ENCODE results near the gene R3HCC1L. TPM values are rescaled to one million over a fixed set of nuclear protein-coding genes. Genes with fewer than 3 reads are reported as not detected.
"Not testable (repeated sequence)": the region's sequence is repeated elsewhere in the genome, so short reads cannot be mapped to it uniquely, and the experiment has no call there.

The R3HCC1L gene
- total RNA-seq, 1 donor from 2014 or later, result 18.0 TPM

DNA sequence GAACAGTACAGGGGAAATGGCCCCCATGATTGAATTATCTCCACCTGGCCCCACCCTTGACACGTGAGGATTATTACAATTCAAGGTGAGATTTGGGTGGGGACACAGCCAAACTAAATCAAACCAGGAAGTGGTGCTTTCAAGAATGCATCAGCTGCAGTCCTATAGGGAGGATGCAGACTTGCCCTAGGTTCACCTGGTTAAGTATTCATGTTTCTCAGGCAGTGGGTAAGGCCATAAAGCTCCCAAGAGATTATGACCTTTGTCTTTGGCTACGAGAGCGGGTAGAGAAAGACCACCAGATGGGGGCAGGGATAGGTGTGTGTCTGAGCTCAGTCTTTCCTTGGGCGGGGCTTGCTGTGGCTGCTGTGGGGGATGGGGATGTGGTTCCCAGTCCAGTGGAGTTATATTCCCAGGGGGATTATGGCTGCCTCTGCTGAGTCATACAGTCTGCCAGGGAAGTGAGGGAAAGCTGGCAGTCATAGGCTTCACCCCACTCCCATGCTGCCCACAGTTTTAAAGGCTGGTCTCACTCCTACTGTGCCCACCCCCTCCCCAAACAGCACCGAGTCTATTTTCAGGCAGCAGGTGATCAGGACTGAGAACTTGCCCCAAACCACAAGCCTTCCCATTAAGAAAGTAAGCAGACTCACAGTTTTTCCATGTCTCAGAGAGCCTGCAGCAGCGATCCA lies 8.4 kb upstream of the R3HCC1L start:
- ATAC-seq, result no peak
- intact Hi-C loops (cut with DNase I), result no loop called here
- DNase-seq (ENCODE audit: low spot score), result no peak

DNA sequence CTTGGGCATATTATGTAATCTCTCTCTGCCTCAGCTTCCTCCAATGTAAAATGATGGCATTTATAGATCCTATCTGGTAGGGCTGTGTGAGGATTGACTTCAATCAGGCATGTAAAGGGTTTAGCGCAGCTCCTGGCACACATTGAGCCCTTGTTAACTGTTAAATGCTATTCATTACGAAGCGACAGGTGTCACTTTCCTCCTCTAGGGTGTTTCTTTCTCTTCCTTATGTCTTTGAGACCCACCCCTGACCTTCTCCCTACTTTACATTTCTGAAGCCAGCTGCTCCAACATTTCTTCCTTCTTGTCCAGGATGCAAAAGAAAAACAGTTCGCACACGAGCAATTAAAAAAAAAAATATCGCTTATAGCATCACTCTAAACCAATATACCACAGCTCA lies 5.7 kb upstream of the R3HCC1L start:
- ATAC-seq (no peak), DNase-seq (ENCODE audit: low spot score) (no peak)
- intact Hi-C loops (cut with DNase I), result no loop called here

DNA sequence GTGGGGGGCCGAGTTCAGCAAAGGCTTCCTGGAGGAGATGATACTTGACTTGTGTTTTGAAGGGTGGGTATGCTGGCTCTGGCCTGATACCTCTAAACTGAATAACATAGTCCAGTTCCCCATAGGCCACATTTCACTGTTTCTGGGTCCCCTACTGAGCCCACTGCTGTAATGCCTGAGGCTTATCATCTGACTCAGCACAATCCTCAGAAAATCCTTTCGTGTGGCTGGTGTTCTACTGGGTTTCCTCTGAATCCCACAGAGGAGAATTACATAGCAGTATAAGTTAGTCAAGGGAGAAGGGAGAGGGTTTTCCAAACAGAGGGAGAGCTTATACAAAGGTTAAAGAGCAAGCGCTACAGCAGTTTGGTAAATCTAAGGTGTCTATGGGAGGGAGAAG lies 2.8 kb upstream of the R3HCC1L start:
- ATAC-seq (no peak), DNase-seq (ENCODE audit: low spot score) (no peak)
- intact Hi-C loops (cut with DNase I), result no loop called here

DNA sequence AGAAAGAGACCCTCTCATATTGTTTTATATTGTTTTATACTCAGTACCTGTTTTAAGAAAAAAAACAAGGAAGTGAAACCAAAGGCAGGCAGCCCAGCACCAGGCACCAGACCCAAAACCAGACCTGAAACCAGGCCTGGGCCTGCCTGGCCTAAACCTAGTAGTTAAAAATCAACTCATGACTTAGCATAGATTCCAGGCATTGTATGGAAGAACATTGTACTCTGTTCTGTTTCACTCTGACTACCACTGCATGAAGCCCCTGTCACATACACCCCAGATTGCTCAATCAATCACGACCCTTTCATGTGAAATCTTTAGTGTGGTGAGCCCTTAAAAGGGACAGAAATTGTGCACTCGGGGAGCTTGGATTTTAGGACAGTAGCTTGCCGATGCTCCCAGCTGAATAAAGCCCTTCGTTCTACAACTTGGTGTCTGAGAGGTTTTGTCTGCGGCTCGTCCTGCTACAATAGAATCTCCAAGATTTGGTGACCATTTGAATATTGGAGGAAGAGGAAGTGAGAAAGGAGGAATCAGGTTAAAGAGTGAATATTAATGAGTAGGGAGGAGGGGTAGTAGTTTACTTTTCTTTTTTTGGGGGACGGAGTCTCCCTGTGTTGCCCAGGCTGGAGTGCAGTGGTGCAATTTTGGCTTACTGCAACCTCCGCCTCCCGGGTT lies 1.2 kb upstream of the R3HCC1L start:
- DNase-seq (ENCODE audit: low spot score); intact Hi-C loops (cut with DNase I): not testable (repeated sequence)

DNA sequence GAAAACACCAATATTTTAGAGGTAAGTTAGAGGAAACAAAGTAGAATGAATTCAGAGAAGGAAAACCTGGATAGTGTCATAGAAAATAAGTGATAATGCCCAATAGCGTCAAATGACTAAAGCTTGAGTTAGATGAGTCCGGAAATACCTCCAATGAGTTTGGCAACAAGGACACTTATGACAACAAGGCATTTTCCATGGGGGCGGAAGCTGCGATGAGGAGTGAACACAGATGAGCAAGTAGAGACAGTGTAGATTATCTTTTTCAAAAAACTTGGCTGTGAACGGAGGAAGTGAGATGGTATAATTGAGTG lies 383 bp upstream of the R3HCC1L start:
- intact Hi-C loops (cut with DNase I), result no loop called here
- DNase-seq (ENCODE audit: low spot score) (no peak), ATAC-seq (no peak)

More for the DNA sequence above, 1.2 kb upstream of the R3HCC1L start:
- ATAC-seq, result not testable (repeated sequence)

DNA sequence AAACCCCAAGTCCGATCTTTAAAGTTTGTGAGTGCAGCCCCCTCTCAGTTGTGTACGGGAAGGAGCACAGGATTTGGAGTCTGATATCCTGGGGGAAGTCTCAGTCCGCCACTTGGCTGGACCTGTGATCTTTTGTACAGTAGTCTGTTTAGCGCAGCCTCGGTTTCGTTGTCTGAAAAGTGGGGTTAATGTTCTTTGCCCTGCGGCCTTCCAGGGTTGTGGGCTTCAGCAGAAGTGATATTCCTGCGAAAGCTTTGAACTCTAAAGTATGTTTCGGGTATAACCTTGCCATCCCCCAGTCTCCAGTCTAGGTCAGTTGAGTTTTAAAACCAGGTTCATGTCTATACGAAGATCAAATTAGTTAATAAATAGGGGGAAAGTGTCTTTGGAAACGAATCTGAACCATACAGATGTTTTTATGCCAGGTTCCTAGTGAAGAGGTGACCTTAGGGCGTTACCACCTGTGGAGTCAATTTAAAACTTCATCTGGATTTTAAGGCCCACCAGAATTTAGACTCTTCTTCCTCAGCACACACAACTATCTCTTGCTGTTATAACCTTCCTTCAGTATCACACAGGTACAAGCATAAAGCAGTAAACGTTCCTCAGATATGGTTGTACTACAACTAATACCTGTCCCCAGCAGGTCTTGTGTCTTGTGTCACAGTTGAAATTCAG lies 904 bp downstream of the R3HCC1L start:
- ATAC-seq (no peak), DNase-seq (ENCODE audit: low spot score) (no peak)
- intact Hi-C loops (cut with DNase I), result no loop called here

DNA sequence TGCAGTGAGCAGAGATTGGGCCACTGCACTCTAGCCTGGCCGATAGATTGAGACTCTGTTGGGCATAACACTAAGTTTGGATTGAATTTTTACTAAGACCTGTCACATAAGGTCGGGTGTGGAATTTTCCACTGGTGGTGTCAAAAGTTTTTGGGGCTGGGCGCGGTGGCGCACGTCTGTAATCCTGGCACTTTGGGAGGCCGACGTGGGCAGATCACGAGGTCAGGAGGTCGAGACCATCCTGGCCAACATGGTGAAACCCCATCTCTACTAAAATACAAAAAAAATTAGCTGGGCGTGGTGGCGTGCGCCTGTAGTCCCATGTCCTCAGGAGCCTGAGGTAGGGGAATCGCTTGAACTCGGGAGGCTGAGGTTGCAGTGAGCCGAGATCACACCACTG lies 2.3 kb downstream of the R3HCC1L start:
- ATAC-seq; intact Hi-C loops (cut with DNase I); DNase-seq (ENCODE audit: low spot score): not testable (repeated sequence)

DNA sequence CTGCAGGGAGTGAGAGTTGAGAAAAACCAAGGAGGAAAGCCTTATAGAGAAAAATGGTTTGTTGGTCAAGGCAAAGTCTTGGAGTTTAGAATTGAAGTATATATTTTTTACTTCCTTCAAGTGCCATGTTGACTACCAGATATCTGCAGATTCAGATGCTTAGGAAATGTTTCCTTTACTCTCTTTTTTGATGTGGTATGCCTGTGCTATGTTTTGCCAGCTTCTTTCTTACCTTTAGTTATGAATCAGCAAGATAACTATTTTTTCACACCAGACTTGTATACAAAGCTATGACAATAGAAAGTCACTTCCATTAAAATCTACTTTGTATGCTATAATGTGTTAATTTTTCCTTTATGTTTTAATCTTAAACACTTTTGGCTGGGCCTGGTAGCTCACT lies 3.6 kb downstream of the R3HCC1L start:
- DNase-seq (ENCODE audit: low spot score) (no peak), ATAC-seq (no peak)
- intact Hi-C loops (cut with DNase I), result no loop called here

DNA sequence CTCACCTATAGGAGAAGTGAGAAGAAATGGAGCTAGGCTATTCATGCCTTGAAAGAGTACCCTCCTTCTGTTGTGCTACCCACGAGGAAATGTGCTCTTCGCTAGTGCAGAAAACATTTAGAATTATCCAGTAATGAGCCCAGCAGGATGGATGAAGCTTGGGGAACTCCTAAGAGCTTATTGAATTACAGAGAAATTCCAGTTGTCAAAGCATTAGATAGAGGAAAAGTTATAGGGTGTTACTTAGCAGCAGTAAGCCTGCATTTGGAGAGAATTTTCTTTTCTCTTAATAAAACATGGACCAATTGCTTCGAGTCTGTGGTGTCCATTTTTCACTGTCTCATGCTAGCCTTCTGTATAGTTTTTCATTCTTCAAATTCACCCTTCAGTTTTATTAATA lies 5.0 kb downstream of the R3HCC1L start:
- intact Hi-C loops (cut with DNase I), result no loop called here
- DNase-seq (ENCODE audit: low spot score), result no peak

DNA sequence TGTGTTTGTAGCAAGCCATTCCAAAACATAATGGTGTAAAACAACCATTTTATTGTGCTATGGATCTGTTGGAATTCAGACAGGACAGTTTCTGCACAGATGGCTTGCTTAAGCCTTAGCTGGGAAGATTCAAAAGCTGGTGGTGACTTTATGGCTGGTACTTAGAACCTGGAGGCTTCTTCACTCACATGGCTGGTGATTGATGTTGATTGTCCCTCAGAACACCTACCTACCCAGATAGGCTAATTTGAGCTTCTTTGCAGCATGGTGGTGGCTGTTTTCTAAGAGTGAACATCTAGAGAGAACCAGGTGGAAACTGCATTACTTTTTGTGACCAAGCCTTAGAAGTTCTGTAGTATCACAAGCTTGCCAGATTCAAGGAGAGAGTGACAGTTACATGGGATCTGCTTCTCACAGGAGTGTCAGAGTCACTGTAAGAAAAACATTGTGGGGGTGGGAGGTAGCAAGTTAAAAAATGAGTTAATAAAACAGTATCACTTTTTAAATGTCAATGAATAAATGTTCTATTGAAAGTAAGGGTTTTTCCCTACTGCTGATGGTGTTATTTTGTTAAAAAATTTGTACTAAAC lies 7.1 kb downstream of the R3HCC1L start:
- no peak for DNase-seq (ENCODE audit: low spot score)
- intact Hi-C loops (cut with DNase I), result no loop called here
- no peak for ATAC-seq

More for the DNA sequence above, 5.0 kb downstream of the R3HCC1L start:
- ATAC-seq, result no peak

DNA sequence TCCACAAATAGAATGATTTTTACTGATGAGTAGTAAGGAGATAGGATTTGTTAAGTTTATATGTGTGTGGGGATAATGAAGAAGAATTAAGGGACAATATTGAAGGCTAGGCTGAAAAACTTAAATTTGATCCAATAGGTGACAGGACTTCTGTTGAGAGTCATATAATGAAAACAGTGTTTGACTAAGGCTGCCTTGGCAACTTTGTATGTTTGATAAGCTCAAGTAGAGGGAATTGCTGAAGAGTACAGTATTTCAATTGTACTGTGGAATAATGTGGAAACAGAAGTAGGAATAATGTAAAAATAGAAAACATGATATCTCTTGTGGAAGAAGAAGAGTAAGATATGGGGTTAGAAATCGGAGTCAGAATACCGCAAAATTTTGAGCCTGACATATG lies 10.5 kb downstream of the R3HCC1L start:
- ATAC-seq (no peak), DNase-seq (ENCODE audit: low spot score) (no peak)
- intact Hi-C loops (cut with DNase I), result no loop called here

DNA sequence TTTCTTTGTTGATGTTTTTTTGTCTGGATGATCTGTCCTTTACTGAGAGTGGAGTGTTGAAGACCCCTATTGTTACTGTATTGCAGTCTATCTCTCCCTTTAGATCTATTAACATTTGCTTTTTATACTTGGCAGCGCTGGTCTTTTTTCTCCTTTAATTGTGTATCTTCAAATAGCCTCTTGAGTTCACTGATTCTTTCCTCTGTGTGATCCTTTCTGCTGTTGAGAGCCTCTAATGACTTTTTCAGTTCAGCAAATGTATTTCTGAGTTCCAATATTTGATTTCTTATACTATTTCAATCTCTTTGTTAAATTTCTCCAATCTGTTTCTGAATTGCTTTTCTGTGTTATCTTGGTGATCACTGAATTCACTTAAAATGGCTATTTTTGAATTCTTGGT lies 15.4 kb downstream of the R3HCC1L start:
- ATAC-seq, result no peak
- intact Hi-C loops (cut with DNase I), result no loop called here
- no peak for DNase-seq (ENCODE audit: low spot score)

DNA sequence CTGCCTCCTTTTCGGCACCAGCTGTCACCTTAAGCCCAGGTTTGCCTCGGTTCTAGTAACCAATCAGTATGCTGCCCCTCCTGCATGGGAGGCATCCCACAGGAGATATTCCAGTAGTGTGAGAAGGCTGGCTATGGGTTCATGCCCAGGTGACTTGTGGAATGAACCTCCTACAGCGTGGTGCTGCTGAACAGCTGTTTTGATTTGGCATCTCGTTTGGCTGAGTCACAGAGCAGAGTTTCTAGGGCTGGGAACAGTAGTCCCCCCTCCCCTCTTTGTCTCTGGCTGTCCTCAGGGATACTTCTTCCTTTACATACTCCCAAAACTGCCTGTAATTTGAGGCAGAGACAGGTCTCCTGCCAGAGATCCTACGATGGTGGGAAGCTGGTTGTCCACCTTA lies 16.1 kb downstream of the R3HCC1L start:
- DNase-seq (ENCODE audit: low spot score) (no peak), ATAC-seq (no peak)
- intact Hi-C loops (cut with DNase I), result no loop called here

DNA sequence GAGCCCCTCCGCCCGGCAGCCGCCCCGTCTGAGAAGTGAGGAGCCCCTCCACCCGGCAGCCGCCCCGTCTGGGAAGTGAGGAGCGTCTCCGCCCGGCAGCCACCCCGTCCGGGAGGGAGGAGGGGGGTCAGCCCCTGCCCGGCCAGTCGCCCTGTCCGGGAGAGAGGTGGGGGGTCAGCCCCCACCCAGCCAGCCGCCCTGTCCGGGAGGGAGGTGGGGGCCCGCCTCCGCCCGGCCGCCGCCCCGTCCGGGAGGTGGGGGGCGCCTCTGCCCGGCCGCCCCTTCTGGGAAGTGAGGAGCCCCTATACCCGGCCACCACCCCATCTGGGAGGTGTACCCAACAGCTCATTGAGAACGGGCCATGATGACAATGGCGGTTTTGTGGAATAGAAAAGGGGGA lies 18.3 kb downstream of the R3HCC1L start:
- ATAC-seq; intact Hi-C loops (cut with DNase I); DNase-seq (ENCODE audit: low spot score): not testable (repeated sequence)

DNA sequence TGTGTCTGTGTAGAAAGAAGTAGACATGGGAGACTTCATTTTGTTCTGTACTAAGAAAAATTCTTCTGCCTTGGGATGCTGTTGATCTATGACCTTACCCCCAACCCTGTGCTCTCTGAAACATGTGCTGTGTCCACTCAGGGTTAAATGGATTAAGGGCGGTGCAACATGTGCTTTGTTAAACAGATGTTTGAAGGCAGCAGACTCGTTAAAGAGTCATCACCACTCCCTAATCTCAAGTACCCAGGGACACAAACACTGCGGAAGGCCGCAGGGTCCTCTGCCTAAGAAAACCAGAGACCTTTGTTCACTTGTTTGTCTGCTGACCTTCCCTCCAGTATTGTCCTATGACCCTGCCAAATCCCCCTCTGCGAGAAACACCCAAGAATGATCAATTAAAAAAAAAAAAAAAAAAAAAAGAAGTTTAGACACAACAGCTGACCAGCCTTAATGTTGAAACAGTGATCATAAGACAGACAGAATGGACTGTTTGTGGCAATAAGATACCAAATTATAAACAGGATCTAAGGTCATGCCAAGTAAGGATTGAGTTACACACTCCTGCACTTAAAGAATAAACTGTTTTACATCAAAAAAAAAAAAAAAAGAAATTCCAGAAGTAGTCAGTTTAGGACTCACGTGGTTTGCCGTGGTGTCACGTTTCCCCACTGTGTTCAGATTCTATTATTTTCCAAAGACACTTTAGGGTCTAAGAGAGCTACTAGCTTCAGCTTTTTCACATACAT lies 18.9 kb downstream of the R3HCC1L start:
- DNase-seq (ENCODE audit: low spot score); intact Hi-C loops (cut with DNase I): not testable (repeated sequence)
- peak; percentile 48 for ATAC-seq

DNA sequence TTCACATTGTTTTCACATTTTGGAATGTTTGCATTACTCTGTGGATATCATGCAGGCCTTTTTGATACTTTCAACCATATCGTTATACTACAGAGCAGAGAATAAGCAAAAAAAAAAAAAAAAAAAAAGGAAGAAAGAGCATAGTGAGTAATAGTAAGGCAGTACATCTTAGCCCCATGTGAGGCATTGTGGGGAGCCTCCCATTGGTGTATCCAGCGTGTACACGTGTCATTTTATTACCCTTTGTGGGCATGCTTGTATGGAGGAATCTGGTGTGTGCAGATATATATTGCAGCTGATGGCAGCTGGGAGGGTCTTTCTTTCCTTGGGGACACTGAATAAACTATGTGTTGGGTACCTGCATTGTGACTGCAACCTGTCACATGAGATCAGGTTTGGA lies 19.6 kb downstream of the R3HCC1L start:
- intact Hi-C loops (cut with DNase I), result no loop called here

DNA sequence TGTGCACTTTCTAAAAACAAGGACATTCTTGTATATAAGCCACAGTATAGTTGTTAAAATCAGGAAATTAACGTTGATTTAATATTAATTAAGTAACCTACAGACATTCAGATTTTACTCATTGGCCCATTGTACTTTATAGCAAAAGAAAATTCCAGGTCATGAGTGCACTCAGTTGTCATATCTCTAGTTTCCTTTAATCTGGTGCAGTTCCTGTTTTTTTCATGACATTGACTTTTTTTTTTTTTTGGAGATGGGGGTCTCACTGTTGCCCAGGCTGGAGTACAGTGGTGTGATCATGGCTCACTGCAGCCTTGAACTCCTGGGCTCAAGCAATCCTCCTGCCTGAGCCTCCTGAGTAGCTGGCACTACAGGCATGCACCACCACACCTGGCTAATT lies 24.1 kb downstream of the R3HCC1L start:
- DNase-seq (ENCODE audit: low spot score) (no peak), ATAC-seq (no peak)
- intact Hi-C loops (cut with DNase I), result no loop called here

More for the DNA sequence above, 19.6 kb downstream of the R3HCC1L start:
- DNase-seq (ENCODE audit: low spot score) (no peak), ATAC-seq (no peak)

DNA sequence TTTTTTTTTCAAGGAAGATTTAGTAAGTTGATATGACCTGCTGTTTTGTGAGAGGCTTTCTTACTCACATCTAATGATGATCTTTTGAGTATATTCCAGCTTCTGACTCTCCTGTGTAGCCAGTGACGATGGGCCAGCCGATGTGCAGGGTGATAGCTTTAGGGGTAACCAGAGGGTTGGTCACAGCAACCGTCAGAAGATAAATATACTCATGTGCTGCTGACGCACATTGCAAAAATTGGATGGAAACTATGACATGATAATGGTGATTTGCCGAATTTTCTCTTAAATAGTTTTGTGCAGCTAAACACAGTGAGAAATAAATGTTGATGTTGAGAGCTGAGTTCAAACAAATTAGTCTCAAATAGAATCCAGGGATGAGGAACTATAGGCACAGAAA lies 29.5 kb downstream of the R3HCC1L start:
- intact Hi-C loops (cut with DNase I), result no loop called here
- ATAC-seq, result no peak
- no peak for DNase-seq (ENCODE audit: low spot score)

DNA sequence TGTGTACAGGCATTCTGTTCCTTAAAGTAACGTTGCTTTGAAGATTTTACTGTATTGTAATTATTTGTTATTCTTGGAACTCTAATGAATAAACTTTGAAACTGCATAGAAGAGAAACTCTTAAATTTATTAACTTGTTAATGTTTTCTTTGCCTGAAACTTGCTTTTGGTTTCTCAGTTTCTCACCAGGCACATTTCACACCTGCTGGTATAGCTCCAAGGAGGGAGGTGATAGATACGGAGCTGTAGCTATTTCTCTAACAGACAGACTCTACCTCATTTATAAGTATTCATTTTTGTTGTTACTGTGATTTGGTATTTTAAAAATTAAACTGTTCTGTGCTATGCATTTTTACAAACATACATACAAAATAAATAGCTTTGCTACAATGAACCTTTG lies 32.7 kb downstream of the R3HCC1L start:
- intact Hi-C loops (cut with DNase I), result no loop called here
- DNase-seq (ENCODE audit: low spot score), result no peak
- no peak for ATAC-seq
